ENCODE measurements around the gene PER1.

DNA sequence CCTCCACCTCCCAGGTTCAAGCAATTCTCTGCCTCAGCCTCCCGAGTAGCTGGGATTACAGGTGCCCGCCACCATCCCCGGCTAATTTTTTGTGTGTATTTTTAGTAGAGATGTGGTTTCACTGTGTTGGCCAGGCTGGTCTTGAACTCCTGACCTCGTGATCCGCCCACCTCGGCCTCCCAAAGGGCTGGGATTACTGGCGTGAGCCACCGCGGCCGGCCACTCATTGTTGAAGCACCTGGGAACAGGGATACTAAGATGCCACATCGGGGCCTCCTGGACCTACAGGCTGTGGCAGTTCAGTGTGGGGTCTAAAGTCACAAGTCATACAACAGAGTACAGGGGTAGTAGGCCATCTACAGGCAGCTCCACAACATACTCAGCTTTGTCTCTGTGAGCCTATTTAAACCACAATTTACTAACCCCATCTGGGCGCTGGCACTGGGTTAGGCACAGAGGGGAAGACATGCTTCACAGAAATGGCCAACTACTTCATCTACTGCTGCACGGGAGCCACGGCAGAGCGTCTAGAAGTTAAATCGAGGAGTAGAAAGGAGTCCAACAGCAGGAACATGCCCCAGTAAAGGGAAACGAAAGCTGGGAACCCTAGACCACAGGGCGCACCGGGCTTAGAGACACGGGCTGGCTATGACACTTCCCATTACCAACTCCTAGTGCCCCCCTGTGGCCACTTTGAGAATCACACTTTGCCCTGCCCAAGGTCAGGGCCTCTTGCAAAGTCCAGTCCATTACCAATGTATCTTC lies 6.2 kb upstream of the PER1 start:
- TF ChIP-seq POLR2AphosphoS5 (IDR thresholded peaks at IDR 0.05; ENCODE audit: borderline replicate concordance, low read depth, low read length) (no peak), EZH2 (IDR thresholded peaks at IDR 0.05) (no peak)

Data from SK-N-MC (cell line).